KBM-7 (cell line): ENCODE measurements around the gene KCNQ1.

Experiments
- DNase-seq: peaks from one replicate; pipeline ENCODE4 v3.0.0-alpha.2; 2015
- in situ Hi-C: fragments of 300-500 bp; cut with MboI; formaldehyde crosslinking; loops from 2 replicates; pipeline ENCODE4 v1.14.3; 2020; ENCODE audit warnings: low sequenced_read_pairs, low pct_unique_long_range_greater_than_20kb, mixed read lengths

The KCNQ1 gene

DNA sequence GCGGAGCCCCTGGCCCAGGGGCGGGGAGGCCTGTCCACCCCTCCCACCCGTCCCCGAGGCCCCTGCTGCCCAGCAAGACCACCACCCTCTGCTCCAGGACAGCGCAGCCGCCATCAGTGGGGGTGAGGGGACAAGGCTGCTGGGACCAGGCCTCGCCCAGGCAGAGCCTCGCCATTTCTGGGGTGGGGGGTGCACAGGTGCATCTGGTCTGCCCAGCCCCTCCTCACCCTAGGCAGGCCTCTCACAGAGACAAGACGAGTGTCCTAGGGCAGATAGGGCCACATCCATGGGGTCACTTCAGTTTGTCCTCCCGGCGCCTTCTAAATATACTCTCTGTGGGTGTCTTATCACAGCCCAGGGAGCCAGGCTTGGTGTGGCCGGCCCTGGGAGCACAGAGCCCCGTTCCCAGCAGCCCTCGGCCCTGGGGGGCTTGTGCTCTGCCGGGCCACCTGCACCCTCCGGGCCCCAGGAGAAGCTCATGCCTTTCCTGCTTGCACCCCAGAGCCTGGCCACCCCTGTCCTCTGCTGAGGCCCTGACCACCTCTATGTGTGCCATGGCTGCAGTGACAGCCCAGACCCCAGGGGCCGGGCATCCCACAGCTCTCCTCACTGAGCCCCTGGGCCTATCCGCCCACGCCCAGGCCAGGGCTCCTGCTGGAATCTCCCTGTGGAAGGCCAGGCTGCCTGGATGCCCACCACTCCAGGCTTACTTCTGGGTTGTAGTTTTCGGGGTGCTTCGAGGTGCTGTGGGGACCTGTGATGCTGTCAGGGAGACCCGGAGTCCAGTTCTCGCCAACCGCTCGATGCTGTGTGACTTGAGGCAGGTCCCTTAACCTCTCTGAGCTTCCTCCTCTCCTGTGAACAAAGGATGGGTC, 70.8 kb downstream of the KCNQ1 start:
- in situ Hi-C loops = loop anchor here (5.0 kb wide), 1 partner anchor 83 kb away; no protein-coding TSS in a partner anchor
- DNase-seq = no peak

DNA sequence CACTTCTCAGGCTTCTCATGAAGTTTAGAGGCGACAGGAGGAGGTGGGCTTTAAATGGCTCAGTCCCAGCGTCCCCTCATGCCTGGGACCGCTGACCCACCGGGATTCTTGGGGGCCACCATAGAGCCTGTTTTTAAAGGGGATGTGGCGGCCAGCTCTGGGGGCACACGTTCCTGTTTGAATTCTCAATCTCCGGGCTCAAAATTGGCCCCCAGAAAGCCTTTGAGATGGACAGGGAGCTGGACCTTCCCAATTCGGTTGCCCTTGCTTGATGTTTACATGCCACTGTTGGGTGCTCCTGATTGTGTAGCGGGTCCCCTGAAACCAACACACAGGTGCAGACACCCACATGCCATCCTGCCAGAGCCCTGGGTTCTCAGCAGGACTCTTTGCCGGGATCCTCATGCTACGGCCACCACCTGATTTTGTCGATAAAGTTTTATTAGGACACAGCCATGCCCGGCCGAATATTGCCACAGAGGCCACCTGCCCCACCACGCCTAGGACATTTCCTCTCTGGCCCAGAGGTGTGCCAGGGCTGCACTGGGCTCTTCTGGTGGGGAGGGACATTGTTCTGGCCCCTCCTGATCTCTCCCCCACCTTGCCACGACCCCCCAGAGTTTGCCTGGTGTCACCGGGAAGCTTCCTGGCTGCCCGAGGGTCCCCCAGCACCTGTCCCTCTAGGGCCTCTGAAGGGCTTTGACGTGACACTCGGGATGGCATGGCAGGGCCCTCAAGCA, 71.6 kb downstream of the KCNQ1 start:
- in situ Hi-C loops = loop anchor here (5.0 kb wide), 1 partner anchor 84 kb away; no protein-coding TSS in a partner anchor
- DNase-seq = no peak

DNA sequence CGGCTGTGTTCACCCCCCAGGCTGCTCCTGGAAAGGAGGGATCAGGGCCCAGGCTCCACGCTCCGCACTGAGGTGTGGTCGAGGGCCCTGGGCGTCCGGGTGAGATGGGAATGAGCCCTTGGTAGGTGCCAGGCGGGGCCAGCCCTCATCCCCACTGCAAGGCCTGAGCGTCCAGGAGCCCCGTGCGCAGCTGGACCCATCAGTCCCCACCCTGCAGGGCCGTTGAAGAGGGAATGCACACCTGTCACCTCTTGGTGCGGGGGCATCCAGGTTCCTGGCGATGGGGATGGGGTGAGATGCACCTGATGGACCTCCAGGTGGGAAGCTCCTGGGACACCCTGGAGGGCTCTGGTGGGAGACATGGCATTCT, 72.2 kb downstream of the KCNQ1 start:
- no peak for DNase-seq
- in situ Hi-C loops = loop anchor here (5.0 kb wide), 1 partner anchor 85 kb away; no protein-coding TSS in a partner anchor

DNA sequence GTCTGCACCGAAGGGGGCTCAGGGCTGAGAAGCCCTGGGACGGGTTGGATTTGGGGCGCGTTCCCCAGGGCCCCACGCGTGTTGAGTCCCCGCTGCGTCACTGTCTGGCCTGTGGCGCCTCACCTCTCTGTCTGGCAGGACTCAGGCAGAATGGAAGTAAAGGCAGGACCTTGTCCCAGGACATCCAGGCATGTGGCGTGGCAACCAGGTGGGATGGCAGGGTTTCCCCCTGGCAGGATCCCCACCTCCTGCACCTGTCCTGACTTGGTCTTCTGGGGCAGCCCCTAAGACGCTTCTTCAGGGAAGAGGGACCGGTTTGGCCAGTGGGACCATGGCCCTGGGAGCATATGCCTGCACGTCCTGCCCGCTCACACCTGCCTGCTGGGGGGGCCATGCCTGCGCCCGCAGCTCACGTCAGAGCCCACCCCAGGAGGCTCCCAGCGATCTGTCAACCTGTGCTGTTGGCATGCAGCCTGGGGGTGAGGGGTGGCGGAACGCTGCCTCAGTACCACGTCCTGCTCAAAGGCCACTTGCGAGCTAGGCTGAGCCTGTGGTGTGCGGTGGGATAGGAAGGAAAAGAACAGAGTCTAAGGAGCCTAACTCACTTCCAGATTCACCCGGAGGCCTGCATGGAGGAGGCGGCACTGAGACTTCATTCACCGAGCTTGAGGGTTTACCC, 72.7 kb downstream of the KCNQ1 start:
- DNase-seq = no peak
- in situ Hi-C loops = loop anchor here (5.0 kb wide), 1 partner anchor 85 kb away; no protein-coding TSS in a partner anchor

DNA sequence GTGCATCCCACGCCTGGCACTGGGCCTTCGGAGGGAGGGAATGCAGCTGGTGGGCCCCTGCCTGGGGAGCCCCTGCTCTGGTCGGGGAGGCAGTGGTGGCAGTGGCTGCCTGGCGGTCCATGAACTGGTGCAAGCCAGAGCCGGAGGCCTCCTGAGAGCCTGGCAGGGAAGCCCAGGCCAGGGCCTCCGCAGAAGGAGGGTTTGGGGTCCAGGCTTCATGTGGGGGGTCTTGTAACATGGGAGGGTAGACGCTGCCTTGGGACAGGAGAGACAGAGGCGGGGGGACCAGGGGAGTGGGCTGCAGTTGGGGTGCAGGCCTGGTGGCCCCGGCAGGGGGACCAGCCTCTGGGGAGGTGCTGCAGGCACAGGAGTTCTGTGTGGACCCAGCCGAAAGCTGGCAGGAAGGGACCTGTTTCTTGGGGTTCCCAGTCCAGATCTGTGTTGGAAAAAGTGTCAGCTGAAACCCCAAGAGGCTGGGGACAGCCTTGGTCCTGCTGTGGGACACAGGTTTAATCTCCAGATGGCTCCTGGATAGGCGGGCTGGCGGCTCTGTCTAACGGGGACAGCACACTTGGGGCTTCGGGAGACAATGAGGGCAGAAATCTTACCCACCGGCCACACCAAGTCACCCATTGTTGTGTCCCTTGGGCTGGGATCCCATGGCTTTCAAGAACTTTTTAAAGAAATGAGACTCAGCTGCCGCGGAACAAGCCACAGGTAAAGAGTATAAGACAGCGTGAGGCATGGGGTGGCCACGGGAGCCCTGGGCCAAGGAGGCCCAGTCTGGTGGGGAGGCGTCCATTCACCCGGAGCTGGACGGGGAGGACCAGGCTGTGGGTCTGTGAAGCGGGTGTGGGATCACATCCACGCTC, 73.5 kb downstream of the KCNQ1 start:
- DNase-seq = no peak
- in situ Hi-C loops = loop anchor here (5.0 kb wide), 1 partner anchor 86 kb away; no protein-coding TSS in a partner anchor

DNA sequence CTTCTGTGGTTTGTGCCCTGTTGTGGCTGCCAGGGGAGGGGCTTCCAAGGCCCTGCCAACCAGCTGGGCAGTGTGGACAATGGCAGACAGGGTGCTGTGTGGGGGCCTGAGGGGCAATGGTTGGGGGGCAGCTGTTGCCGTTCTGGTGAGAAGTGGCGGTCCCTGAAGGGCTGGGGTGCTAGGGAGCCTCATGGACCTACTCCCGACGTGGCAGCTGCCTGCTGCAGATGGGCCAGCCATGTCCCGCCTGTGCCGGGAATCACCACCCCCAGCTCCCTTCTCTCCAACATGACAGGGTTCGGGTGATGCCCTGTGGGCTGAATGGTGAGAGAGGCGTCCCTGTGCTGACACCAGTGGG, 74.2 kb downstream of the KCNQ1 start:
- no peak for DNase-seq

DNA sequence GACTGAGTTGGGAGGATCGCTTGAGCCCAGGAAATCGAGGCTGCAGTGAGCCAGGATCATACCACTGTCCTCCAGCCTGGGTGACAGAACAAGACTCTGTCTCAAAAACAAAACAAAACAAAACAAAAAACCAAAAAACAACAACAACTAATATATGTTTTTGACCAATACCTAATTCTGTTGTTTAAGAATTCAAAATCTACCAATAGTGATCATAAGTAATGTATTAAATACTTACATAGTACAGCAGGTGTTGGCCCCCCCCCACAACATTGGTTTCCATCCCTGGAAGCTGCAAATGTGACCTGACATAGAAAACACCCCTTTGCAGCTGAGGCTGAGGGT, 74.7 kb downstream of the KCNQ1 start:
- DNase-seq = no peak
- in situ Hi-C loops = loop anchor here (5.0 kb wide), 1 partner anchor 87 kb away; no protein-coding TSS in a partner anchor

More for the DNA sequence above, 74.2 kb downstream of the KCNQ1 start:
- in situ Hi-C loops = loop anchor here (5.0 kb wide), 1 partner anchor 87 kb away; no protein-coding TSS in a partner anchor

DNA sequence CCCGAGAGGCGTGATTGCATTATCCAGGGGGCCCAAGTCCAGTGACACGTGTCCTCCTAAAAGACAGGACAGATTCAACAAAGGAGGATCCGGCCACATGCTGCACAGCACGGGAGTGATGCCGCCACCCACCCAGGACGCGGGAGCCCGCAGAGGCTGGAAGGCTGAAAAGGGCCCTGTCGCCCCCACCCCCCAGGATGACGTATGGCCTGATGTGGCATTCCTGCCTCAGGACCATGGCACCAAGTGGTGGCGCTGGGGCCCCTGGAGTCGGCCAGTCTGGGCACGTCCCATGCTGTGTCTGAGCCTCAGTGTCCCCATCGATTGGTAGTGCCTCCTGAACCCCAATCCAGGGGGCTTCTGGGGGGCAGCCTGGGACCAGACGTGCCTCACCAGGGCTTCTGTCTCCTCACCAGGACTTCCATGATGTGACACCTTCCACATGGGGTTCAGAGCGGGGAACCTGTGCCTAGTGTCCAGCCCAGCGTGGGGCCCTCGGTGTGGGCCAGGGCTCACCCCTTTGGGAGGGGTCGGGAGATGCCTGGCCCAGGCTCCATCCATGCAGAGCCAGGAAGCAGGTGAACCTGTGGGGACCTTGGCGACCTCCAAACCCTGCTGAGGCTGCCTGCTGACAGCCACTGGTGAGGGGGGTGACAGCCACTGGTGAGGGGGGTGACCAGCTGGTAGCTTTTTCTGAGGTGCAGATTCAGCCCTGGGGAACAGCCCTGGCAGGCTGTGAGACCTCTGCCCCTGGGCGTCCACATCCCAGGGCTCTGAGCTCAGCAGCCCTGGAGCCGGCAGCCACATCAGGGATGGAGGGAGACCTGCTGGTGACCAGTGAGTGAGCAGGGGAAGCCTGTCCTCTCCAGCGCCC, 75.3 kb downstream of the KCNQ1 start:
- DNase-seq = no peak
- in situ Hi-C loops = loop anchor here (5.0 kb wide), 1 partner anchor 88 kb away; no protein-coding TSS in a partner anchor

DNA sequence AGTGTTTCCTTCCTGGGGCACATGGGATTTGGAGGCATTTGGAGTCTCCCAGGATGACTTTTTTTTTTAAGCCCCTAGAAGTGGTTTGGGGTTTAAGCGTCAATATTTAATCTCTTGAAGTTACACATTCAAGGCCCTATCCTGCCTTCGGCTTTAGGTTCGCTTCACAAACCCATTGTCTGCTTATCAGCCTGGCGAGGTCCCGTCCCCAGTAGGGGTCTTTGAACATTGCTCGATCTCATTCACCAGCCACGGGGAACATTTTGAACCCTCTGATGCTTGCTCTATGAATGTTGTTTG, 75.9 kb downstream of the KCNQ1 start:
- in situ Hi-C loops = no loop called here
- no peak for DNase-seq

DNA sequence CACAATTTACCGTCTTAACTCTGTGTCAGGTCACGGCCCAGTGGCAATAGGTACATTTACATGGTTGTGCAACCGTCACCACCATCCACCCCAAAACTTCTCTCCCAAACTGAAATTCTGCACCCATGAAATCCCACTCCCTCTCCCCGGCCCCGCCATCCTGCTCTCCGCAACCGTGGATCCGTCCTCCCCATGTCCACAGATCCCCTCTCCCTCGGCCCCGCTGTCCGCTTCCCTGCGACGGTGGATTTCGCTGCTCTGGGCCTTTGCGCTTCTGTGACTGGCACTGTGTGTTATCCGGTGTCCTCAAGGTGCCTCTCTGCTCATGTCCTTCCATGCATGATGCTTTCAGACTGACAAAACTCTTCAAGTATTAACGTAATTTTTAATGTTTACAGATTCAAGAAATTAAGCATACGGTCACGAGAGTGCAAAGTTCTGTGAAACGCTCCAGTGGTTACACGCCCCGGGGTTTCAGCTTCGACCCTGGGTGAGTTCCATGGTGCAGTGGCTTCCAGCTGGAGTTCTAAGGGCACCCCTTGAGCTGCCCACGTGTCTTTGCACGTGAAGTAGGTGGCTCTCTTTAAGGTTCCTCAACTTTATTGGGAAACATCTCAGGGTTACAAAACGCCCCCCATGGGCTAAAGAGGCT, 76.4 kb downstream of the KCNQ1 start:
- in situ Hi-C loops = no loop called here
- DNase-seq = no peak

DNA sequence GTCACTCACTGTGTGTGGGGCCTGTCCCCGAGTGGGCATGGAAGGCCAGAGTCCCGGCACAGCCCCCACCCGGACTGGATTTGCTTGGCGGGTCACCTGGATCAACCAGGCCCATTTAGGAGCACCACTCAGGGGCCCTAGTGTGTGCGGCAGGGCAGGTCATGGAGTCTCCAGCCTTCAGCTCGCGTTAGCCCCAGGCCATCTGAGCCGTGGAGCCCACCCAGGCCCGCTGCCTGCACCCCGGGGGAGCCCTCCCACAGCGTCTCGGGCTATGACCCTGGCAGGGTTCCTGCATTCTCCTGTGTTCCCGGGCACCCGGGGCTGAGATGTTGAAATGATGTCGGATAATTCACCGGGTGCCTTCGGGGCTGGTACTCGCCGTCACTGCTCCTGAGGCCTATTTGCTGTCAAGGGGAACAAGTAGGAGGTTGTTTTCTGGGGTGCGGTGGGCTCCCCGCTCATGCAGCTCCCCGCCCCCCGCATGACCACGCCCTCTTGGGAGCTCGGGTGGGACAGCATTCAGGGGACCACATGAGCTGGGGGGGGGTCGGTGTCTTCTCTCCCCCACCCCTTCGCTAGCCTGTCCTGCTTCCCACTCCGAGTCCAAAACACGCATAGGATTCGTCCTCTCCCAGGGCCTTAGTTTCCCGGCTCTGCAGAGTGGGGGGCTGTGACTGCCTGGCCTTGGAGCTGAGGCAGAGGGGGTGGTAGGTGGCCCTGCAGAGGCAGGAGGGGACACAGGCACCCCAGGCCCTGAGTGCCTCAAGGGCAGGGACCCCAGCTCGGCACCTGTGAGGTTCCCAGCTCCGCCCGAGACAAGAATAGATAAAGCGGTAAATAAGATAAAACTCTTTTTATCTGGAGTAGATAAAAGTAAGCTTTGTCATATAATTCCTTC, 77.2 kb downstream of the KCNQ1 start:
- in situ Hi-C loops = no loop called here

DNA sequence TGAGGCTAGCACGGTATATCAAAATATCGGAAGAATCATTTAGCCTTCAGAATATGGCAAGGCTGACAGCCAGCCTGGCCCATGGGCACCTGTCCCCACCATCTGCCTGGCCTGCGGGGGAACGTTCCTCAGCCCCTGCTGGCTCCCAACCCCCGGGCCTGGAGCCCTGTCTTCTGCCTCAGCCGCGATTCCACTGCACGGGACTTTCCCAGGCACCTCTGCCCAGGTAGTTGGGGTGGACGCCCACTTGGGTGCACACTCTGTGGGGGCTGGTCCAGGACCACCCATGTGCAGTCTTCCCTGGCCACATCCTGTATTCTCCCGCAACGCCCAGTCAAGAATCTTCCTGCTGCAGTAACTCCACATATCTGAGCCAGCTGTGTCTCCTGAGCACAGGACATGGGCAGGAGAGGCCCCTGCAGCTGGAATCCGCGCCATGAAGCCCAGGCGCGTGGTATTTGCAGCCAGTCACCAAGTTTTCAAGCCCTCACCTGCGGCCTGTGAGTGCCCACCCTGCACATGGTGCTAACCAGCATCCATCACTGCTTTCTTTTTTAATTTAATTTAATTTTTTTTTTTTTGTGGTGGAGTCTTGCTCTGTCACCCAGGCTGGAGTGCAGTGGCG, 77.9 kb downstream of the KCNQ1 start:
- DNase-seq = no peak
- in situ Hi-C loops = no loop called here

More for the DNA sequence above, 77.2 kb downstream of the KCNQ1 start:
- no peak for DNase-seq

DNA sequence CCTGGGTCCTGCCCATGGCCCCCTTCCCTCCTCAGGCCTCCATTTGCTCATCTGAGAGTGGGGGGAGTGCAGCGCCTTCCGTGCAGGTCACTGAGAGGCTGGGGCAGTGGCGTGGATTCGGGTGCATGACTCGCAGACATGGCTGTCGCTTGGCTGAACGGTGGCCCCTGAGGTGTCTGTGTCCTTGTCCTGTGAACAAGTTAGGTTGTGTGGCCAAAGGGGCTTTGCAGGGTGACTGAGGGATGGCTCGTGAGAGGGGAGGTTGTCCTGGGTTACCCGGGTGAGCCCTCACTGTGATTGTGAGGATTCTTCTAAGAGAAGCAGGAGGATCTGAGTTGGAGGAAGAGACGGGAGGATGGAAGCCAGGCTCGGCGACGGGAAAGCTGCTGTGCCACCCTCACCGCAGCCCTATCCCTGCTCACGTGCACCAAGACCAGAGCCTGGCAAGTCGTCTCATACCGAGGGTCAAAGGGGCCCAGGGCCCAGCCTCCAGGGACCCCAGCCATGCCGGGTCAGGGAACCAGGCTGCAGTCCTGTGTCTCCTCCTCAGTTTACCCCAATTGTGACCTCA, 79.1 kb downstream of the KCNQ1 start:
- in situ Hi-C loops = no loop called here
- no peak for DNase-seq

DNA sequence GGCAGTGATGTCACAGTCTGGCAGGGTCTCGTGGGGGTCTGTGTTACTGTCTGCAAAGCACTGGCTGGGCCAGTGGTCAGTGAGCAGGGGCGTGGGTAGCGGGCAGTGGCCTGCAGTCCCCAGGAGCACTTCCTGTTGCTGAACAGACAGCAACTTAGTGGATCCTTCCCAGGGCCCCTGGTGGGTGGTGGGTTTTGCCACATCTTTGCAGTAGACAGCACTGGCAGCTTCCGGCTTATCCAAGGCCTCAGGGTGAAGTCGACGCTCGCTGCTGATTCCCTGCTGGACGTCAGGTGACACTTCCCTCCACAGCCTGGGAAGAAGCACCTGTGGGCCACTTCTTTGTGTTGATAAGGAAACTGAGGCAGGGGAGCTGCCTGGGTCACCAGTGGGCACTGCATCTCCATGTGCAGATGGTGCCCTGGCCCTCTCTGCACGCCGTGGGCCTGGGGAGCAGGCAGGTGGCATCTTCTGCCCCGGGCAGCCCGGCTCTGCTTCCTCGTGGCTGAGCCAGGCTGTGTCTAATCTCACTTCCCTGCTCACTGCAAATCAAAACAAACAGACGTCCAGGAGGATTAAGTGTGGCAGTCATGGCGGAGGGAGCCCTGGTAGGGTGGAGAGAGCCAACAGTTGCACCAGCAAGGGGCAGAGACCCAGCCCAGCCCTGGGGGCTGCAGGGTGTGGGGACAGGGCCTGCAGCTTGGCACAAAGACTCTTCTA, 79.8 kb downstream of the KCNQ1 start:
- DNase-seq = no peak
- in situ Hi-C loops = loop anchor here (25.0 kb wide), 1 partner anchor 337 kb away; no protein-coding TSS in a partner anchor
